HT-29 (cell line): ENCODE results near the gene AMER2. TPM values are rescaled to one million over a fixed set of nuclear protein-coding genes. Genes with fewer than 3 reads are reported as not detected.
"Not testable (repeated sequence)": the region's sequence is repeated elsewhere in the genome, so short reads cannot be mapped to it uniquely, and the experiment has no call there.

ENCODE experiments used
- DNase-seq: peaks from one replicate; pipeline ENCODE4 v3.0.0-alpha.2; 2015; ENCODE audit warnings: low spot score
- total RNA-seq: library from RNA; depleted of rRNA; stranded (reverse); fragments of >200 nt; shearing (Covaris generic); gene quantifications from 2 replicates; pipeline ENCODE4 v1.2.3, GENCODE V29; 2014

AMER2 gene
- total RNA-seq, 1 experiment from 2014 or later: not detected

DNA sequence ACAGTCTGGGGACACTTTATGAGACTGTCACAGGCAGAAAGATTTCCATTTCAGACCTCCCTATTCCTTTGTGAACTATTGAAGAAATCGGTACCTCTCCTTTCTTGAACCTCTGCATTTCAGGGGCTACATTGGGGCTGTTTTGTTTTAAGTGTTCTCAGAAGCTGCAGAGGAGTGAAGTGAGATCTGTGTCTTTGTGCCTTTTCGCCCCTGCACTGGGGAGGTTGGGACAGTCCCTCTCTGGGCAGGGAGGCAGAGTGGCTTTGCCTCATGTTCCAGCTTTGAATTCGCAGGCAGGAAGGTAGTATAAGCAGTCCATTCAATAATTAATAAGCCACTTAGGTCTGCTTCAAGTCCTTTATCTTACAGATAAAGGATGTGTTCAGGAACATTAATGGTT, 9.5 kb upstream of the AMER2 start:
- no peak for DNase-seq

DNA sequence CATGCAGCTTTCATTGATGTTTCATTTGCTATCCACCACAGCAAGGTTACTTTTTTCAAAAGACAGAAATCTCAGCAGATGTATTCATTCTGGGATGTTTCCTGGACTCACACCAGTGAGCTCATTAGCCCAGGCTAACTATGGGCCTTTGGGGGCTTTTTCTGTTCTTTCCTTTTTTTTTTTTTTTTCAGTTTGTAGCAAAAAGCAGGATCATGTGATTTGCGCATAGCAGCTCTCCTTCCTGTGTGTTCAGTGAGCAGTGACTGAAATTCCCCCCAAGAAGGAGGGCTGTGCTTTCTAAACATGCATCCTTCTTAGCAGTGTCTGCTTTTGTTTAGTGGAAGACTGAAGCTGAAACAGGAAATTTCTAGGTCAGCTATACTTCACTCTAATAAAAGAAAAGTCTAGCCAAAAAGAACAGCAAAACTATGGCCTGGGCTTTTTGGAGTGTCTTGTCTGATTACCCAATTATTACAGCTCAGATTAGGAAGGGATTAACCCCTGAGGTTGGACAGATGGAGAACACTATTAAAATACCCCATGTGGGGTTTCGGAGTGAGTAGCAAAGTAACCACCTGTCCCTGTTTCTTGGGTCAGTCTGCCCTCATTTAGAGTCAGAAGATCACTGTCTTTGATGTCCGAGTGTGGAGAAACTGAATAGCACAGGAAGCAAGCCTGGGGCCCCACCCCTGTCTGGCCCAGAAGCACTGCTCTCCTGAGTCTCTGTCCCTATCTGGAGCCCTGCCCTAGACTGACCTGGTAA, 8.9 kb upstream of the AMER2 start:
- no peak for DNase-seq

DNA sequence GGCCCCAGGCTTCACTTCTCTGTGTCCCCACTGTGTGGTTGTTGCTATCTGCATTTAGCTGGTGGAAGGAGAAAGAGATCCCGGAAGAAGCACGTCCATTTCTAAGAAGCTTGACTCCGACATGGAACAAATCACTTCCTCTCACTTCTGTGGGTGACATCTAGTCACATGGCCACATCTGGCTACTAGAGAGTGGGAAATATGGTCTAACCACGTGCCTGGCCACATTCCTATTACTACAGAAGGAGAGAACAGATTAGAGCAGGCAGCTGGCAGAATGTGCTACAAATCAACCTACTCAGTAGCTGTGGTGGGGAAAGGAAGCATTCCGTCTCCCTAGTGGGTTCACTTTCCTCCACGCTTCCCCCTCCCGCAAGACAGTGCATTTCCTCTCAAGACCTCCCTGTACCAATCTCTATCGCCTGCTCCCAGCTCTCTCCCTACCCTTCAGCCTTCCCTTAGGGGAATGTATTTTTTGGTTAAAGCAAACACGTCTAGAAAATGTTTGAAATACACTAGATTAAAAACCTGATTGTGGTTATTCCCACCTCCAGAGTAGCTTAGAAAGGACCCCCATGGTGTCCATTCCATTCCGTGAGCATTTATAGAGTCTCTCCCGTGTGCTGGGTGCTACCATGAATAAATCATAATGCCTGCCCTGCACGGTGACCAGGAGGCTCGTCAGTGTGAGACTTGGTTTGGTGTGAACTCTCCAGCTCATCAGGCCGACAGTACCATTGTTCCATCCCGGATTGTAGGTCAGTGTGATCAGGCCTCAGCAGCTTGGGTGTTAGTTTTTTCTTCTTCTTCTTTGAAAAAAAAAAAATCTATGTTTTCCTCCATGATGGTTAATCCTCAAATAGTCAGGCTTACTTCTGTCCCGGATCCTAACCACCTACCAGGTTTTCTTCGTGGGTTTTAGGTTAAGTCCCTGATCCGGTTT, 8.0 kb upstream of the AMER2 start:
- no peak for DNase-seq

DNA sequence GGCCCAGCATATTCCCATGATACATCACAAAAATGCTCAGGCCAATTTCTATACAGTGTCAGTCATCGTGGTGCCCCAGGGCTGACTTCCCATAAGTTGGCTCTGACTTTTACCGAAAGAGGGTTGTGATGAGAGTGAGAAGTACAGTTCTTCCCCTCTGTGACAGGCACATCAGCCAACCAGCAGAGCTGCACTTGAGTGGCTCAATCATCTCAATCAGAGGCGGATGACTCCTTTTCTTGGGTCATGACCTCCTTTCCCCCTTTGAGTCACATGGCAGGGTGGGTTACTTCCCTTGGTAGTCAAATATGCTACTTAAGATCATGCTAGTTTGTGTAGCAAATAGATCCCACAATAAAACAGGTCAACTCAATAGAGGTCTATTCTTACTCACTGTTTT, 6.9 kb upstream of the AMER2 start:
- no peak for DNase-seq

DNA sequence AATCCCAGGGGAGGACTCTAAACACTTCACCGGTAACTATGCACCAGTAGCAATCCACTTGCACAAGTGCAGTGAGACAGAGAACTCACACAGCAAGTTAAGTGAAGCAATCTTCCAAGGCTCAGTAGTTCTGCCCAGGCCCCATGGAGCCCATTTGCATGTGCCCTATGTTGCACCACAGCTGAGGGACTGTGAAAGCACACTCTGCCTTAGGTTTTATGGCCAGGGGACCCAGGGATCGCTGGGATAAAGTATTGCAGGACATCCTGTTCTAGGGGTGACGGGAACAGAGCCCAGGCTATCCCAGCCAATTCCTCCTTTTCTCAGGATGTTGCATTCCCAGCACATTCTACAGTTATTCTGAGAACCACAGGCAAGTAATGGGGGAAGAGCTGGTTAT, 6.0 kb upstream of the AMER2 start:
- no peak for DNase-seq

DNA sequence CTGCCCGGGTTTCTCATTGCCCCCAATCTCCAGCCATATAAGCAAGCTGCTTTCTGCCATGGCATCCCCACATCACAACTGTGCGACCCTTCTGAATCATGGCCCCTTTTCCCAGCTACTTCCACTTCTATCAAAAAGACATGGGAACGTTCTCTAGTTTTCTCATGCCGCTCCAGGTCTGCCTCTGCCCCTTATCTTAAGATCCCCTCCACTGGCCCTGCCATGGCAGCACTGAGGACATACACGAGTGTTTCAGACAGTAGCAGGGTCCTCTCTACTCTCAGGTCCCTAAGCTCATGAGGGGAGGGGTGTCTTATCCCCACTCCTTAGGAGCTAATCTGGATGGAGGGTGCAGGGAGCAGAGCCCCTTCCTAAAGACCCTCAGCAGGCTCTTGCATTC, 5.5 kb upstream of the AMER2 start:
- no peak for DNase-seq

DNA sequence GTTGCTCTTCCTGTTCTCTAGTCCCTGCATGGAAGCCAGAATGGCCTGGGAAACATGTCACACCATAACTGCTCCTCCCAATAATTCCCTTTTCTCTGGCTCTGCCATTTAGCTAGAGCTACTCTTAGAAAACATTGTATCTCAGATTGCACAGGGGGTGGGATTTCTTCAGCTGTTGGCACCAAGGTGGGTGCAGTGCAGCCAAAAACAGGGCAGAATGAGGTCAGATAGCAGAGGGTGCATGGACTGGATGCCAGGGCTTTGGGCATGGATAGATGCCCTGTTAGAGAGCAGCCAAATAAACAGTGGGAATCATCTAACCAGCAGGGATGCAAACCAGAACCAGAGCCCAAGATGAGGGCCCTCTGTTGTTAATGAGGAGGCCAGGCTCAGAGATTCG, 4.9 kb upstream of the AMER2 start:
- DNase-seq: no peak

DNA sequence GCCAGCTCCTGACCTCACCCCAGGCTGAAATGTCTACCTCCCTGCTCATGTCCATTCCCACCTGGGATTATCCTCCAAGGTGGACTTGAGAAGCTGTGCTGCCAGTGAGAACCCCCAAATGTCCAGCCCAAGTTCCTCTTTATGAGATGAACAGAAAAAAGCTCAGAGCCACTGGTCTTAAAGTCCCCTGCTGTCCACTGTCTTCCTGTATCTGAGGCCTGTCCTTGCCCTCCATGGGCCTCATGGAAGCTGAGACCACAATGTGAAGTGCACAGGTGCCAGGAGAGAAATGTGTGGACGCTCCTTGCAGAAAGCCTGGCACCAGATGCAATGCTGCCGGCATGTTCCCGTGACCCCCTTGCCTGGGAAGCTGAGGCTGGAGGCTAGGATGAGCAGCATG, 3.3 kb upstream of the AMER2 start:
- no peak for DNase-seq

DNA sequence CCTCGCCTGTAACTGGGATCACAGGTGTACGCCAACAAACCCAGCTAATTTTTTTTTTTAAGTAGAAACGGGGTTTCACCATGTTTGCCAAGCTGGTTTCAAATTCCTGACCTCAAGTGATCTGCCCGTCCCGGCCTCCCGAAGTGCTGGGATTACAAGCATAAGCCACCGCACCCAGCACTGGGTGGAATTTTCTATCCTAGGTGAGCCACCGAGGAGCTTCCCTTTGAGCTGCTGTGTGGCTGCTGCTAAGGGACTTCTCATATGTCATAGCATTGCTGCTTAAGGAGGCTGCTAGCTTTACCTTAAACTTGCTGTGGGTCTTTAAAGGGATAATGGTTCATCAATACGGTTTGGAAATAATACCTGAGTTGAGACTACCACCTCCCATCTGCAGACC, 2.9 kb upstream of the AMER2 start:
- DNase-seq: no peak

DNA sequence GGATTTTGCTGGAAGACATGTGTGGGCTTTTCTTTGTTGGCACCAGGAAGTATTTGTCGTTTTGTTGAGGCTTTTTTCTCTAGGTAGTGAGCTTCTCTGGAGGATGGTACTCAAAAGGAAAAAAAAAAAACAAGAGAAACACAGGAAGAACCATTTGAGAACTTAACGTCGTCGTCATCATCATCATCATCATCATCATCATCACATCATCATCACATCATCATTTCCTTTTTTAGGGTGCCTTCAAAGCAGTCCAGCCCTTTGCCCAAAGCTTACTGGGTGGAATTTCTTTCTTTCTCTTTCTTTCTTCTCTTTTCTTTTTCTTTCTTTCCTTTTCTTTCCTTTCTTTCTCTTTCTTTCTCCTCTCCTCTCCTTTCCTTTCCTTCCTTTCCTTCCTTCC, 2.2 kb upstream of the AMER2 start:
- no peak for DNase-seq

DNA sequence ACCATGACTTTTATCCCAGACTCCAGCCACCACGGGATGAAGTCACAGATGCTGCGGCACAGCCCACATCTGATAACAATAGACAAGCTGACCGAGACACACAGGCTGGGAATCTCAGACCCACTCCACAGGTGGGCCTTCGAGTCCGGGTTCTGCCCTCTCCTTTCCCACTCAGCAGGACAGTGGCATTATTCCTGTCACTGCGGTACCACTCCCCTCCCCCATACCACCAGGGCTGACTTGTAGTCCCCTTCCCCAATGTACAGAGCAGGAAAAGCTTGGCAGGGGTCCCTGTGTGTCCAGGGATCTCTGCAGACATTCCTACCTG, 179 bp upstream of the AMER2 start:
- no peak for DNase-seq

DNA sequence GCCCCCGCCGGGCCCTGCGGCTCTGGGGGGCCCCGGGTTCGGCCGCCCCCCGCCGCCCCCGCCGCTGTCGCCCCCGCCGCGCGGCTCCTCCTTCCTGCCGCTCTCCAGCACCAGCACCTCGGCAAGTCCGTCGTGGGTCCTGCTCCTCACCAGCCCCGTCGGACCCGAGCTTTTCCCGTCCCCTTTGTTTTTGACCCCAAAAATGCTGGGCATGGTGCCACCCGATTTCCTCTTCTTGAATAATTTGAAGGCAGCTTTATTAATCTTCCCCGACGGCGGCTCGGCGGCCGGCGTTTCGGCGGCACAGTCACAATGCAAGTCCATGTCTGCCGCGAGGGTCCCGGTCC, 945 bp downstream of the AMER2 start:
- no peak for DNase-seq

DNA sequence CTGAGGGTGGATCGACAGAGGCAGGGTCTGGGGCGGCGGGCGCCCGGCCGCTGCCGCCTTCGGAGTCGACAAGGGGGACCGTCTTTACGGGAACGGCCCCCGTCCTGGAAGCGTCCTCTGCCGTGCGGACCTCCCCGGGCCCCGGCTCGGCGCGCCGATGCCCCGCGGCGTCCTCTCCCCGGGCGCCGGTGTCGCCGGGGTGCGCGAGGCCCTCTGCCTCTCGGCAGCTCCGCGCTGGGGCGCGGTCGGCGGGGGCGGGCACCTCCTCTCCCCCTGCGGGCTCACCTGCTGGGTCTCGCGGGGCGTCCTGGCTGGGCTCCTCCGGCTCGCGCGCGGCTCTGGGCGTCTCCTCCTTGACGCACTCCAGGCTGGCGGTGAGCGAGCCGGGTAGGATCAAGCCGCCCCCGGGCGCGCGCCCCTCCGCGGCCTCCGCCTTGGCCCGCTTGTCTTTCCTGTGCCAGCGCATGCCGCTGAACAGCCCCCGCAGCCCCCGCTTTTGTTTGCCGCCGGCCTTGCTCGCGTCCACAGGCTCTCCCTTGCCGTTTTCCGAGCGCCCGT, 1.5 kb downstream of the AMER2 start:
- DNase-seq: no peak

DNA sequence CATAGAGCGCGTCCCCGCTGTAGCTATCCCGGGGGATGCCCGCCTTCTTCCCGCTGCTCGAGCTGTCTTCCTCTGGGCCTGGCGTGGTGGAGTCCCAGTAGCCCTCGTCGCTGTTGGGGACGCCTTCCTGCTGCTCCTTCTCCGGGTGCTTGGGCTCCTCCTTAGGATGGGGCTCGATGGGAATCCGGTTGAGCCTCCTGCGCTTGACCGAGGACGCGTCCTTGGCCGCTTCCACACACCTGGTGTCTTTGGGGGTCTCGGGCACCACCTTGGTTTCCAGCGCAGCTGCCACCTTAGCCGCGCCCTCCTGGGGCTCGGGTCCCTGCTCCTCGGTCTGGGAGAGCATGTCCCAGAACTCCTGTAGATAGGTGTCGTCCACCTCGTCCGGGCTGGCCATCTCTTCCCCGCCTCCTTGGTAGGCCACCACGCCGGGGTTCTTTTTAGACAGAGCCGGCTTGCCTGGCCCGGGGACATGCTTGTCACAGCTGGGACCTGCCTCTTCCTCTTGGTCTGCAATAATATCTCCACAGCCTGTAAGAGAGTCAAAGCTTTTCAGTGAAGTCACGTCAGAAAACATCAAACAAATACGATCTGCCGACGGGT, 2.0 kb downstream of the AMER2 start:
- no peak for DNase-seq

DNA sequence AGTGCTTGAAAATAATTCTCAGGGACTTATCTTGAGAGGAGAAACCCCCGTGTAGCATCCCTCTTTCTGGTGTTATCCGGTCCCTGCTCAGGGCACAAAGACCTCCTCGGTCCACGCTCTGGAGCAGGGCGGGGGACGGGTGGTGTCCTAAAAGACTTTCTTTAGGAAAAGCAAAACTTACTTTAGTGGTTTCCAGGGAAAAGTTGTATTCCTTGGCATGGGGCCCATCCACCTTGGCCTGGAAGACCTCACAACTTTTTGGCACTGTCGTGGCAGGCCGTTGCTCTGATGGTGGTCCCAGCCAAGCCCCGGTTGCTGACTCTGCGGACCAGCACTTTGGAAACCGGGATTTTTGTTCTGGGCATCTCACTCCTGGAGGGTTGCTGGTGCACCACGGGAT, 2.7 kb downstream of the AMER2 start:
- DNase-seq: no peak

DNA sequence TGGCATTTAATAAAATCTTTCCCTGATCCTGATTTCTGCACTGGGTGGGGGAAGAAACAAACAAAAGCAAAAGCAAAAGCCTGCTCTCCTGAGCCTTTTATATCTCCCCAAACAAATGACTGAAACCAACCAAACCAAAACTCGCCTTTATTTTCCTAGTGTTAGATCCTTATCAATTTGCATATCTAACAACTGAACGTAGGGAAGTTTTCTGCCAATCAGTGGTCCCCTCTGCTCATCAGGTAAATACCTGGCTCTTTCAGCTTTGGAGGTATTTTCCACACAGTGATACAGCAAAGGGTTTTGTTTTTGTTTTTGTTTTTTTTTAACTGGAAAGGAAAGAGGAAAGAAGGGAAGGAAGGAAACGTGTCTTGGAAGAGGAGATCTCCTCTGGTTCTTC, 3.3 kb downstream of the AMER2 start:
- no peak for DNase-seq

DNA sequence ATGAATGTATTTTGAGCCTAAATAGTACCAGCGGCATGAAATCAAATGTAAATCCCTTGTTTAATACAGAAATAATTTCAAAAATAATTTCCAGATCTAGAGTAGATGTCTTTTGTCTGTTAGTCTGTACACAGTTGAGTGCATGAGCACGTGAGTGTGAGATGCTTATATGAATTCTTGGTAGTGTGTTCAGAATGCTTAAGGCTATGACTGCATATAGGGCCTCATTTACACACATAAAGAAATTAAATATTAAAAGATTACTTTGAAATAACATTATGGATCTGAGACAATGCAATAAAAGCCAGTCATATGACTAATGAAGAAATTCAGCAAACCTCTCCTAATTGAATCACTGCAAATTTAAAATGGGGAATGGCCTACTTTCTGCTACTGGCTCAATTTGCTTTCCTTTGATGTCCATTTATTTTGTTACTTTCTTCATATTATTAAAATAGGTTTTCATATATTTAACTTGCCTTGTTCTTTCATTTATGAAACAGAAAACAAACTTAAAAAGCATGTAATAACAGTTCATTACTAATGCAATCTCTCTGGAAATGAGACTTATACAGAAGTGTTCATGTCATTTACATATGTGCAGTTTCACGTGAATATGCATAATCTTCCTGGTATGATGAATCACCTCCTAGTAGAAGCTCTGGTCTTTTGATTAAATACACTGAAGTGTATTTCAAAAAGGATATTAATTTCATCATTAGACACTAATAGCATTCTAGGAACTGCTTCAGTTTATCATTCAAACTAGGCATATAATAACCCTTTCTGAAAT, 4.5 kb downstream of the AMER2 start:
- DNase-seq: no peak

DNA sequence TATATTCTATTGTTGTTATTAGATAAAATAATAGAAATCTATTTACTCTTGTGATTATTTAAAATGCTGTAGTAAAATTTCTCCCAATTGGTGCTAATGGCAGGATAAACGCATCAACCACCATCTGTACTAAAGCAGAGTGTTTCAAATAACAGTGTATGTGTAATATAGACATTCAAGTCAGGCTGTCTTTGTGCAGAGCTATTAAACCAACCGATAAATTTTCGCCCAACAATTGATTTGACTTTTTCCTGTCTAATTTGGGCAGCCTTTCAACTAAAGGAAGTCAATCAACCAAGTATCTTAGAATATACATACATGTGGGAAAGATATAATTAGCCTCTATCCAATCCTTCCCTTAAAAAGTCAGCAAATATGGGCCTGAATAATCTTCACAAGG, 5.8 kb downstream of the AMER2 start:
- no peak for DNase-seq

DNA sequence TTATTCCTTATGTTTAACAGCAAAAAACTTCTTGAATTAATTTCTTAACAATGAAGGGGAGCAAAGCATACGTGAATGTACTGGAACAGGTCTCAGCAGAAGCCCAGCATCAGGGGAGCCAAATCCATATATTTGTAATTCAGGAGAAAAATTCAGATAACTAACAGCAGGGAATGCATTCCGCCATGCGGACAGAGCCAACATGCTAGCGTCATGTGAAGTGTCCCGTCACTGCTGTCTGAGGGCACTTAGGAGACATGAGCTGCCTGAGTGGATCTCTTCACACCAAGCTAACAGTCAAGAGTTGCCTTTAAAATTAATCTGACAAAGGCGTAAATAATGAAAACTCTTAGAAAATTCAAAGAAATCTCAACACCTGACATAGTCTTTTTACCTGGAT, 6.4 kb downstream of the AMER2 start:
- no peak for DNase-seq

DNA sequence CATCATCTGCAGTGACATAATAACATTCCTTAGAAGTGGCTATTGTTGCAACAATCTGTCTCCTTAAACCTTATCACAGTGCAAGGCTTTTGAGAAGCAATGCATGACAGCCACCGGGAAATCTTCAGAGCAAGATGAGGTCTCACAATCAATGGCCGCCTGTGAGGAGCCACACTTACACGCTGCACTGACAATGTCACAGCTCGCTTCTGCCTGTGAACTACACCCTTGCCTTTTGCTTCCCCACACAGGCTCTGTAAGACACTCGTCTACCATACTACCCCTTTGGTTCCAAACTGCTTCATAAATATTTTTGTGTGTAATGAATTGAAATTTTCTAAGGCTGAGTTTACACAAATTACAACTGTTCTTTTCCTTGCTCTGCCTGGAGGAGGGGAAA, 6.9 kb downstream of the AMER2 start:
- DNase-seq: not testable (repeated sequence)

DNA sequence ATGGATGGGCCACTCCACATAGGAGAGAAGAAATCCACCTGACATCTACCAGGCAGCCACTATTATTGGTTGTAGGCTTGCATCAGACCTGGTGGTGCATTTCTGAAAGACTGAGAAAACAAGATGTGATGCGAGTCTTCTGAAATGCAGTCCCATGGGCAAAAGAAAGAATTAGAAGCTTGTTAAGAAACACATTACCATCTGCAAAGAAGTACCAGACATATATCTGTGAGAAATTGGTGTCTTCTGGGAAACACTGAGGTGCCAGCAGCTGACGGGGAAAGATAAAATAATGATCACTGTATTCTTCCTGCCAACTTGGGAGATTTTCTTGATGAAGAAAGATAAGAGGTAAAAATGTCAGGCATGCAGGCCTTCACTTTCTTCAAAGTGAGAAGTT, 14.4 kb downstream of the AMER2 start:
- DNase-seq: no peak

DNA sequence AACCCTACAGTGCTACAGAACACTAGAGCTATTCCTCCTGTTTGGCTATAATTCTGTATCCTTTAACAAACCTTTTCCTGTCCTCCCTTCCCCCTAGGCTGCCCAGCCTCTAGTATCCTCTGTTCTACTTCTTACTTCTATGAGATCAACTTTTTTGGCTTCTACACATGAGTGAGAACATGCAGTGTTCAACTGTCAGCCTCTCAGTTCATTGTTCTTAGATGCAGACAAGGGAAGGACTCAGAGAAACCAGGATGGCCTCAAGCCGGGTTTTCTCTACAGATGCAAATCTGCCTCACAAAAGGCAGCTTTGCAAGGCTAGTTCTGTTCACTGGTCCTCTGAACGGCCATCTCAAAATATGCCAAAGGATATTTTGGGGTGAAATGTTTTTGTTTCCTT, 18.4 kb downstream of the AMER2 start:
- DNase-seq: no peak
